H9 (cell line): Measurements from ENCODE around the gene DNM2. TPM values are rescaled to one million over a fixed set of nuclear protein-coding genes. Genes with fewer than 3 reads are reported as not detected.

Experiments used
- DNase-seq: peaks from one replicate; pipeline ENCODE4 v3.0.0-alpha.2; 2017
- H2AFZ ChIP-seq: one replicate; pipeline ENCODE4 v1.6.1; 2013; ENCODE audit warnings: mild to moderate bottlenecking, low read length, control low read depth, moderate library complexity
- H2AK5ac ChIP-seq: 2 replicates; pipeline ENCODE4 v1.6.1; 2013; ENCODE audit warnings: low read length, control low read depth, mixed read lengths; ENCODE audit not compliant: insufficient read length
- H2BK120ac ChIP-seq: one replicate; pipeline ENCODE4 v1.6.1; 2013; ENCODE audit warnings: low read depth, mild to moderate bottlenecking, low read length, control low read depth, inconsistent platforms; ENCODE audit not compliant: poor library complexity, severe bottlenecking
- H2BK12ac ChIP-seq: 2 replicates; pipeline ENCODE4 v1.6.1; 2013; ENCODE audit warnings: low read length, control low read depth, mixed read lengths, low read depth; ENCODE audit not compliant: insufficient read length
- H2BK15ac ChIP-seq: 2 replicates; pipeline ENCODE4 v1.6.1; 2013; ENCODE audit warnings: low read depth, low read length, control low read depth
- H2BK20ac ChIP-seq: one replicate; pipeline ENCODE4 v1.6.1; 2013; ENCODE audit warnings: low read depth, mild to moderate bottlenecking, low read length, control low read depth, inconsistent platforms; ENCODE audit not compliant: poor library complexity, severe bottlenecking
- H2BK5ac ChIP-seq: 2 replicates; pipeline ENCODE4 v1.6.1; 2013; ENCODE audit warnings: low read length, control low read depth, mixed read lengths; ENCODE audit not compliant: insufficient read length
- H3K14ac ChIP-seq: 2 replicates; pipeline ENCODE4 v1.6.1; 2013; ENCODE audit warnings: low read length, control low read depth; ENCODE audit not compliant: insufficient read depth
- H3K18ac ChIP-seq: 2 replicates; pipeline ENCODE4 v1.6.1; 2013; ENCODE audit warnings: low read depth, mild to moderate bottlenecking, mixed read lengths, low read length, control low read depth; ENCODE audit not compliant: insufficient read length
- H3K23ac ChIP-seq: 2 replicates; pipeline ENCODE4 v1.6.1; 2013; ENCODE audit warnings: low read length, control low read depth, mixed read lengths, low read depth; ENCODE audit not compliant: insufficient read length
- H3K23me2 ChIP-seq: 2 replicates; pipeline ENCODE4 v1.6.1; 2013; ENCODE audit warnings: low read depth, mild to moderate bottlenecking, mixed read lengths, low read length, control low read depth; ENCODE audit not compliant: insufficient read length, poor library complexity, severe bottlenecking
- H3K27ac ChIP-seq: 2 replicates; pipeline ENCODE4 v1.5.1; 2013; ENCODE audit warnings: low read length, control low read depth, mixed read lengths, low read depth; ENCODE audit not compliant: insufficient read length
- H3K27me3 ChIP-seq: 2 replicates; pipeline ENCODE4 v1.6.1; 2013; ENCODE audit warnings: low read length, control low read depth, inconsistent platforms; ENCODE audit not compliant: insufficient read depth
- H3K4ac ChIP-seq: 2 replicates; pipeline ENCODE4 v1.6.1; 2013; ENCODE audit warnings: low read depth, mild to moderate bottlenecking, control low read depth, inconsistent platforms, low read length, moderate library complexity
- H3K4me1 ChIP-seq: 2 replicates; pipeline ENCODE4 v1.6.1; 2013; ENCODE audit warnings: low read length, control low read depth, inconsistent platforms; ENCODE audit not compliant: insufficient read depth
- H3K4me2 ChIP-seq: 2 replicates; pipeline ENCODE4 v1.6.1; 2013; ENCODE audit warnings: low read length, control low read depth, mixed read lengths; ENCODE audit not compliant: insufficient read length, insufficient read depth
- H3K56ac ChIP-seq: 2 replicates; pipeline ENCODE4 v1.6.1; 2013; ENCODE audit warnings: low read depth, mild to moderate bottlenecking, mixed read lengths, low read length, control low read depth; ENCODE audit not compliant: insufficient read length
- H3K79me1 ChIP-seq: 2 replicates; pipeline ENCODE4 v1.6.1; 2013; ENCODE audit warnings: low read depth, mild to moderate bottlenecking, moderate library complexity, low read length, control low read depth, inconsistent platforms; ENCODE audit not compliant: insufficient read depth, poor library complexity, severe bottlenecking
- H3K79me2 ChIP-seq: 2 replicates; pipeline ENCODE4 v1.6.1; 2013; ENCODE audit warnings: low read length, control low read depth, inconsistent platforms; ENCODE audit not compliant: insufficient read depth
- H3K9ac ChIP-seq: 2 replicates; pipeline ENCODE4 v1.6.1; 2013; ENCODE audit warnings: low read length, control low read depth, mixed read lengths; ENCODE audit not compliant: insufficient read length; ENCODE audit errors: extremely low read depth
- H3K9me3 ChIP-seq: one replicate; pipeline ENCODE4 v1.6.1; 2013; ENCODE audit warnings: low read depth, low read length, inconsistent platforms; ENCODE audit not compliant: control insufficient read depth
- H3T11ph ChIP-seq: one replicate; pipeline ENCODE4 v1.6.1; 2013; ENCODE audit warnings: mild to moderate bottlenecking, low read length, control low read depth, inconsistent platforms
- H4K20me1 ChIP-seq: one replicate; pipeline ENCODE4 v1.6.1; 2013; ENCODE audit not compliant: control insufficient read depth, insufficient read length, insufficient read depth
- H4K5ac ChIP-seq: 2 replicates; pipeline ENCODE4 v1.6.1; 2013; ENCODE audit warnings: low read depth, mild to moderate bottlenecking, mixed read lengths, low read length, control low read depth; ENCODE audit not compliant: insufficient read length
- H4K8ac ChIP-seq: replicated peaks from 2 replicates; pipeline ENCODE4 v1.6.1; 2013; ENCODE audit warnings: low read length, control low read depth, mixed read lengths, low read depth; ENCODE audit not compliant: insufficient read length
- H4K91ac ChIP-seq: 2 replicates; pipeline ENCODE4 v1.6.1; 2013; ENCODE audit warnings: low read depth, mild to moderate bottlenecking, moderate library complexity, mixed read lengths, low read length, control low read depth; ENCODE audit not compliant: insufficient read length
- H3K27ac Mint-ChIP-seq, 3 experiments: 2 replicates in 2 of 3; 3 replicates in 1 of 3; pipeline ENCODE4 v1.8.0; 2020 to 2021; ENCODE audit warnings: mixed read lengths in 3 of 3, mild to moderate bottlenecking in 1 of 3, moderate library complexity in 1 of 3
- H3K27me3 Mint-ChIP-seq: 2 replicates; pipeline ENCODE4 v1.8.0; 2021; ENCODE audit warnings: low read depth, mild to moderate bottlenecking, moderate library complexity, mixed read lengths
- H3K36me3 Mint-ChIP-seq, 3 experiments: 2 replicates in 2 of 3; 3 replicates in 1 of 3; pipeline ENCODE4 v1.8.0; 2020 to 2021; ENCODE audit warnings: low read depth in 3 of 3, mixed read lengths in 3 of 3; ENCODE audit not compliant: insufficient read depth in 1 of 3
- H3K4me1 Mint-ChIP-seq, 2 experiments: 2 replicates each; pipeline ENCODE4 v1.8.0; 2020; ENCODE audit warnings: mixed read lengths in 2 of 2
- H3K4me3 Mint-ChIP-seq, 2 experiments: 2 replicates in 1 of 2; 3 replicates in 1 of 2; pipeline ENCODE4 v1.8.0; 2020 to 2021; ENCODE audit warnings: mild to moderate bottlenecking in 2 of 2, mixed read lengths in 2 of 2, moderate library complexity in 1 of 2
- H3K9me3 Mint-ChIP-seq, 2 experiments: 2 replicates in 1 of 2; 3 replicates in 1 of 2; pipeline ENCODE4 v1.8.0; 2020; ENCODE audit warnings: mild to moderate bottlenecking in 2 of 2, mixed read lengths in 2 of 2, moderate library complexity in 1 of 2
- CTCF ChIP-seq: fragments of 200-600 bp; sonication (generic); conservative IDR thresholded peaks from 3 replicates; pipeline ENCODE4 v1.8.0; 2021; ENCODE audit warnings: antibody characterized with exemption, mild to moderate bottlenecking
- WGBS: extraction: QIAGEN DNeasy Blood & Tissue Kit; methylation state at CpG from one replicate; pipeline ENCODE4 v1.1.7; 2013; ENCODE audit warnings: missing lambda C conversion rate, low lambda C conversion rate, mixed read lengths; ENCODE audit not compliant: insufficient read length; ENCODE audit errors: extremely low coverage; 5-methylcytosine and 5-hydroxymethylcytosine counted together
- total RNA-seq: library from RNA; stranded (reverse); gene quantifications from 2 replicates; pipeline ENCODE4 v1.2.1, GENCODE V29; 2021

DNM2 gene
- total RNA-seq, 1 experiment from 2014 or later = 152 TPM

GRCh38 chr19:10805758-10806247, 87.9 kb downstream of the DNM2 start:
- no peak overlapping the region for H2AK5ac ChIP-seq
- H3K23ac ChIP-seq = no peak overlapping the region
- no peak overlapping the region for H2BK15ac ChIP-seq
- DNase-seq = no peak
- no peak overlapping the region for H3T11ph ChIP-seq
- no peak overlapping the region for H3K56ac ChIP-seq
- no peak overlapping the region for H3K14ac ChIP-seq
- no peaks in the 10 kb centered on the region for H3K9me3 ChIP-seq
- TF ChIP-seq CTCF = no peak
- Mint-ChIP-seq H3K27me3 (no peaks in the 10 kb centered on the region), H3K4me3 (no peak overlapping the region), H3K4me1 (no peaks in the 10 kb centered on the region), H3K27ac (peak overlapping the region in 2 of 3 experiments; percentile 37 to 53; a peak in 2 of 7 replicates), H3K9me3 (no peaks in the 10 kb centered on the region), H3K36me3 (peaks cover 23 to 55% (median 51%) of the 10 kb centered on the region in 3 experiments; a peak in 6 of 7 replicates)
- no peak overlapping the region for H2BK20ac ChIP-seq
- no peaks in the 10 kb centered on the region for H4K20me1 ChIP-seq
- H3K79me2 ChIP-seq = no peaks in the 10 kb centered on the region
- H2BK120ac ChIP-seq = no peak overlapping the region
- no peak overlapping the region for H3K9ac ChIP-seq
- H4K8ac ChIP-seq = no peak overlapping the region
- no peak overlapping the region for H2BK5ac ChIP-seq
- H3K4ac ChIP-seq = no peak overlapping the region
- no peaks in the 10 kb centered on the region for H3K4me1 ChIP-seq
- H3K4me2 ChIP-seq = no peak overlapping the region
- H3K79me1 ChIP-seq = no peaks in the 10 kb centered on the region
- no peak overlapping the region for H3K18ac ChIP-seq
- H4K5ac ChIP-seq = no peak overlapping the region
- no CpG with 5 or more reads among the region's 11 CpGs for WGBS
- H2AFZ ChIP-seq = no peak overlapping the region
- no peak overlapping the region for H3K27ac ChIP-seq
- no peak overlapping the region for H4K91ac ChIP-seq
- H3K23me2 ChIP-seq = no peaks in the 10 kb centered on the region
- no peaks in the 10 kb centered on the region for H3K27me3 ChIP-seq
- H2BK12ac ChIP-seq = no peak overlapping the region
